Loucy (cell line): ENCODE measurements around the gene RER1.

ENCODE experiments used
- H2AFZ ChIP-seq: fragments of 200-600 bp; sonication (generic); 2 replicates; pipeline ENCODE4 v1.6.0; 2016; ENCODE audit warnings: antibody characterized with exemption, mild to moderate bottlenecking, low read length, moderate library complexity
- H3F3A ChIP-seq: fragments of 200-600 bp; 2 replicates; pipeline ENCODE4 v1.6.0; 2016; ENCODE audit warnings: antibody characterized with exemption, low read depth, mild to moderate bottlenecking
- H3K27me3 ChIP-seq: fragments of 200-600 bp; sonication (generic); 2 replicates; pipeline ENCODE4 v1.6.1; 2014; ENCODE audit warnings: low read length, mild to moderate bottlenecking; ENCODE audit not compliant: insufficient read depth, poor library complexity, severe bottlenecking
- H3K36me3 ChIP-seq: fragments of 200-600 bp; sonication (generic); 2 replicates; pipeline ENCODE4 v1.6.1; 2016; ENCODE audit warnings: low read length; ENCODE audit not compliant: insufficient read depth
- H3K4me1 ChIP-seq: fragments of 200-600 bp; sonication (generic); 2 replicates; pipeline ENCODE4 v1.5.1; 2014; ENCODE audit warnings: low read length, mild to moderate bottlenecking; ENCODE audit not compliant: insufficient read depth, poor library complexity, severe bottlenecking
- H3K4me2 ChIP-seq: fragments of 200-600 bp; sonication (generic); 2 replicates; pipeline ENCODE4 v1.6.0; 2014; ENCODE audit warnings: antibody characterized with exemption, low read length, low read depth, mild to moderate bottlenecking; ENCODE audit not compliant: poor library complexity, severe bottlenecking
- H3K4me3 ChIP-seq: fragments of 200-600 bp; sonication (generic); 2 replicates; pipeline ENCODE4 v1.5.1; 2014; ENCODE audit warnings: low read length, mild to moderate bottlenecking, mixed read lengths; ENCODE audit not compliant: poor library complexity, severe bottlenecking
- H3K79me2 ChIP-seq: fragments of 200-600 bp; sonication (generic); 2 replicates; pipeline ENCODE4 v1.6.1; 2014; ENCODE audit warnings: low read length; ENCODE audit not compliant: insufficient read depth
- H3K9ac ChIP-seq: fragments of 200-600 bp; sonication (generic); 2 replicates; pipeline ENCODE4 v1.6.0; 2014; ENCODE audit warnings: mild to moderate bottlenecking, low read depth, low read length, moderate library complexity; ENCODE audit not compliant: poor library complexity, severe bottlenecking
- H3K9me2 ChIP-seq: fragments of 200-600 bp; sonication (generic); replicated peaks from 2 replicates; pipeline ENCODE4 v1.6.1; 2016; ENCODE audit warnings: low read depth, low read length, mixed read lengths
- H3K9me3 ChIP-seq: fragments of 200-600 bp; sonication (generic); 2 replicates; pipeline ENCODE4 v1.6.1; 2014; ENCODE audit warnings: mild to moderate bottlenecking, antibody characterized with exemption, low read length, low read depth; ENCODE audit not compliant: insufficient read depth
- H4K20me1 ChIP-seq: fragments of 200-600 bp; sonication (generic); 2 replicates; pipeline ENCODE4 v1.6.0; 2014; ENCODE audit warnings: antibody characterized with exemption, low read length, mild to moderate bottlenecking; ENCODE audit not compliant: insufficient read depth, poor library complexity, severe bottlenecking
- EZH2phosphoT487 ChIP-seq: fragments of 200-600 bp; IDR thresholded peaks from 2 replicates; pipeline ENCODE4 v1.6.1; 2018; ENCODE audit warnings: antibody characterized with exemption, mild to moderate bottlenecking, moderate library complexity, borderline replicate concordance
- TF ChIP-seq, protein P1 (sequence below): fragments of 200-600 bp; sonication (generic); conservative IDR thresholded peaks from 2 replicates; pipeline ENCODE4 v1.5.1; 2014; ENCODE audit warnings: mild to moderate bottlenecking, antibody characterized with exemption, low read length

The RER1 gene

GRCh38 chr1:2382621-2383361, 8.8 kb upstream of the RER1 start:
- no peaks in the 10 kb centered on the region for H3K9me3 ChIP-seq
- H4K20me1 ChIP-seq, result no peaks in the 10 kb centered on the region
- H3K36me3 ChIP-seq, result no peaks in the 10 kb centered on the region
- H3K9ac ChIP-seq, result no peak overlapping the region
- H3F3A ChIP-seq, result no peaks in the 10 kb centered on the region
- H3K27me3 ChIP-seq, result no peaks in the 10 kb centered on the region
- H3K4me2 ChIP-seq, result no peak overlapping the region
- TF ChIP-seq EZH2phosphoT487, result no peak
- TF ChIP-seq, protein P1, sequence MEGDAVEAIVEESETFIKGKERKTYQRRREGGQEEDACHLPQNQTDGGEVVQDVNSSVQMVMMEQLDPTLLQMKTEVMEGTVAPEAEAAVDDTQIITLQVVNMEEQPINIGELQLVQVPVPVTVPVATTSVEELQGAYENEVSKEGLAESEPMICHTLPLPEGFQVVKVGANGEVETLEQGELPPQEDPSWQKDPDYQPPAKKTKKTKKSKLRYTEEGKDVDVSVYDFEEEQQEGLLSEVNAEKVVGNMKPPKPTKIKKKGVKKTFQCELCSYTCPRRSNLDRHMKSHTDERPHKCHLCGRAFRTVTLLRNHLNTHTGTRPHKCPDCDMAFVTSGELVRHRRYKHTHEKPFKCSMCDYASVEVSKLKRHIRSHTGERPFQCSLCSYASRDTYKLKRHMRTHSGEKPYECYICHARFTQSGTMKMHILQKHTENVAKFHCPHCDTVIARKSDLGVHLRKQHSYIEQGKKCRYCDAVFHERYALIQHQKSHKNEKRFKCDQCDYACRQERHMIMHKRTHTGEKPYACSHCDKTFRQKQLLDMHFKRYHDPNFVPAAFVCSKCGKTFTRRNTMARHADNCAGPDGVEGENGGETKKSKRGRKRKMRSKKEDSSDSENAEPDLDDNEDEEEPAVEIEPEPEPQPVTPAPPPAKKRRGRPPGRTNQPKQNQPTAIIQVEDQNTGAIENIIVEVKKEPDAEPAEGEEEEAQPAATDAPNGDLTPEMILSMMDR, result peak; percentile 46
- no peaks in the 10 kb centered on the region for H3K4me1 ChIP-seq
- H3K4me3 ChIP-seq, result no peak overlapping the region
- H2AFZ ChIP-seq, result no peak overlapping the region
- no peaks in the 10 kb centered on the region for H3K79me2 ChIP-seq
- H3K9me2 ChIP-seq, result no peaks in the 10 kb centered on the region

DNA sequence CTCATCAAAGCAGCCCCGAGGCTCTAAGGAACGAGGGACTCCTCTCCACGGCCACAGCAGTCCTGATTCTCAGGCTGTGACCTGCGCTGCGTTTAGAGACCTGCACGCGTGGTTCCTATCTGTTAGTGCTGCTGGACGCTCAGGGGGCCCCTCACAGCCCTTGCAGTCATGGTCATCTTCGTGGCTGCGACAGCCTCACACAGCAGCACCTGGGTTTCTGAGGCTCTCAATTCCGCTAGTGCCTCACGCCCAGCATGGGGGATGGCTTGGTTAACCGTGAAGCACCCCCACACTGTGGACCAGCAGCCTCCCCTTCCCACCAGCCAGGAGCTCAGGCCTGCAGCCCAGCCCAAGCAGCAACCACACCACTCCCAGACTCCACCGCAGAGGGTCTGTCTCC, 8.1 kb upstream of the RER1 start:
- H3F3A ChIP-seq, result no peaks in the 10 kb centered on the region

GRCh38 chr1:2384130-2384860, 7.3 kb upstream of the RER1 start:
- Histone ChIP-seq H2AFZ (no peak overlapping the region), H3K9ac (no peak overlapping the region), H3K9me3 (no peaks in the 10 kb centered on the region), H4K20me1 (no peaks in the 10 kb centered on the region), H3K4me3 (no peak overlapping the region), H3K4me2 (no peak overlapping the region), H3K27me3 (no peaks in the 10 kb centered on the region), H3K79me2 (no peaks in the 10 kb centered on the region), H3K9me2 (no peaks in the 10 kb centered on the region), H3K36me3 (no peaks in the 10 kb centered on the region), H3K4me1 (no peaks in the 10 kb centered on the region), H3F3A (no peaks in the 10 kb centered on the region)
- TF ChIP-seq, protein P1, result no peak
- TF ChIP-seq EZH2phosphoT487, result no peak

More for the DNA sequence above, 8.1 kb upstream of the RER1 start:
- no peaks in the 10 kb centered on the region for H3K79me2 ChIP-seq
- H3K4me3 ChIP-seq, result no peak overlapping the region
- no peaks in the 10 kb centered on the region for H3K27me3 ChIP-seq
- no peaks in the 10 kb centered on the region for H4K20me1 ChIP-seq
- no peak overlapping the region for H2AFZ ChIP-seq
- no peaks in the 10 kb centered on the region for H3K4me1 ChIP-seq
- no peak overlapping the region for H3K4me2 ChIP-seq
- no peaks in the 10 kb centered on the region for H3K9me3 ChIP-seq
- H3K9me2 ChIP-seq, result no peaks in the 10 kb centered on the region
- no peaks in the 10 kb centered on the region for H3K36me3 ChIP-seq
- TF ChIP-seq, protein P1, result no peak
- no peak for TF ChIP-seq EZH2phosphoT487
- H3K9ac ChIP-seq, result no peak overlapping the region
